SKM-1 treated with dmso at 0.1 percent for 144 hours (cell line): ENCODE data around the gene HNRNPLL.

Experiments used
- DNase-seq: peaks from one replicate; lab custom pipeline; 2025; ENCODE audit not compliant: unreplicated experiment; lab: John Stamatoyannopoulos, UW

Gene HNRNPLL

GRCh38 chr2:38533757-38534545, 68.8 kb downstream of the HNRNPLL start:
- no peak for DNase-seq

GRCh38 chr2:38533180-38533579, 69.5 kb downstream of the HNRNPLL start:
- DNase-seq: no peak

GRCh38 chr2:38532366-38532765, 70.4 kb downstream of the HNRNPLL start:
- DNase-seq: no peak

GRCh38 chr2:38529208-38529607, 73.5 kb downstream of the HNRNPLL start:
- no peak for DNase-seq

GRCh38 chr2:38528534-38528933, 74.2 kb downstream of the HNRNPLL start:
- no peak for DNase-seq

GRCh38 chr2:38528008-38528442, 74.7 kb downstream of the HNRNPLL start:
- peak; percentile 29 for DNase-seq

GRCh38 chr2:38527338-38528007, 75.3 kb downstream of the HNRNPLL start:
- no peak for DNase-seq

GRCh38 chr2:38526195-38526594, 76.5 kb downstream of the HNRNPLL start:
- no peak for DNase-seq

GRCh38 chr2:38524580-38524979, 78.1 kb downstream of the HNRNPLL start:
- no peak for DNase-seq

- DNase-seq: no peak
Observed at GRCh38 chr2:38523728-38524437, 78.8 kb downstream of the HNRNPLL start.

GRCh38 chr2:38522754-38523349, 79.9 kb downstream of the HNRNPLL start:
- DNase-seq: no peak

GRCh38 chr2:38521835-38522234, 80.9 kb downstream of the HNRNPLL start:
- DNase-seq: no peak

- no peak for DNase-seq
Observed at GRCh38 chr2:38517284-38517683, 85.4 kb downstream of the HNRNPLL start.

GRCh38 chr2:38516526-38516925, 86.2 kb downstream of the HNRNPLL start:
- DNase-seq: no peak

GRCh38 chr2:38516122-38516521, 86.6 kb downstream of the HNRNPLL start:
- no peak for DNase-seq

- DNase-seq: no peak
Observed at GRCh38 chr2:38515155-38516074, 87.3 kb downstream of the HNRNPLL start.

GRCh38 chr2:38514603-38515154, 88.0 kb downstream of the HNRNPLL start:
- DNase-seq: no peak

GRCh38 chr2:38512211-38512610, 90.5 kb downstream of the HNRNPLL start:
- DNase-seq: no peak
